OCI-LY7 (cell line): ENCODE data around the gene RPL22.

Source experiments
- CTCF ChIP-seq: fragments of 200-600 bp; sonication (generic); conservative IDR thresholded peaks from 2 replicates; pipeline ENCODE4 v1.5.1; 2014; ENCODE audit warnings: mild to moderate bottlenecking, antibody characterized with exemption, low read length, moderate library complexity, mixed read lengths
- EZH2phosphoT487 ChIP-seq: fragments of 200-600 bp; sonication (generic); IDR thresholded peaks from 2 replicates; pipeline ENCODE4 v1.6.1; 2018; ENCODE audit warnings: low read depth, borderline replicate concordance, mild to moderate bottlenecking, mixed run types, antibody characterized with exemption, low read length, moderate library complexity, mixed read lengths

- TF ChIP-seq CTCF (no peak), EZH2phosphoT487 (no peak)
These were observed 25.3 kb upstream of the RPL22 start for GRCh38 chr1:6224718-6225117.
